Right lobe of liver (tissue), 4 donors: ENCODE results near the gene C16orf87.

ENCODE experiments used
- CTCF ChIP-seq, 4 donors: fragments of 200-600 bp in 3 of 4; fragments of 450-650 bp in 1 of 4; IDR thresholded peaks; one replicate each; pipeline versions ENCODE4 v1.5.1 to v1.8.0; 2016 to 2022; ENCODE audit warnings: antibody characterized with exemption in 4 of 4, mild to moderate bottlenecking in 2 of 4
- POLR2A ChIP-seq: fragments of 450-650 bp; IDR thresholded peaks from one replicate; pipeline ENCODE4 v1.6.1; 2017; ENCODE audit warnings: antibody characterized with exemption, mild to moderate bottlenecking
- donor health status: DM: no; HTN: no; CAD: no.
- donor health status: DM: no; HTN: no; CAD: no.
- donor health status: DM: no; HTN: yes; CAD: no.

DNA sequence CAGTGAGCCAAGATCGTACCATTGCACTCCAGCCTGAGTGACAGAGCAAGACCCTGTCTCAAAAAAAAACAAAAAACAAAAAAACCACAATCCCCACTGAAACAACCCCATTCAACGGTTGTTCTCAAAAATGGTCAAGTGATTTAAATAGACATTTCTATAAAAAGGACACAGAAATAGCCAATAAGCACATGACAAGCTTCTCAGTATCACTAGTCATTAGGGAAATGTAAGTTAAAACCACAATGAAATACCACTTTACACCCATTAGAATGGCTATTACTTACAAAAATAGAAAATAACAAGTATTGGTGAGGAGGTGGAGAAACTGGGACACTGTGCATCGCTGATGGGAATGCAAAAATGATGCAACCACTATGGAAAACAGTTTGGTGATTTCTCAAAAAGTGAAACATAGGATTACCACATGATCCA is 56.2 kb downstream of the C16orf87 start:
- TF ChIP-seq CTCF (IDR thresholded peaks at IDR 0.05) (no peak), POLR2A (no peak)
